Left ventricle myocardium inferior (tissue), 1 donor: ENCODE results near the gene ZFP57. TPM values are rescaled to one million over a fixed set of nuclear protein-coding genes. Genes with fewer than 3 reads are reported as not detected.

Experiments used
- DNase-seq: peaks from one replicate; pipeline ENCODE4 v3.0.0-alpha.2; 2020
- H3K27ac ChIP-seq: fragments of 200-600 bp; replicated peaks from 2 replicates; pipeline ENCODE4 v1.8.0; 2021
- H3K27me3 ChIP-seq: fragments of 200-600 bp; 2 replicates; pipeline ENCODE4 v1.8.0; 2021; ENCODE audit warnings: low read depth
- H3K36me3 ChIP-seq: fragments of 200-600 bp; 2 replicates; pipeline ENCODE4 v1.8.0; 2021
- H3K4me1 ChIP-seq: fragments of 200-600 bp; 2 replicates; pipeline ENCODE4 v1.8.0; 2021
- H3K4me3 ChIP-seq: fragments of 200-600 bp; 2 replicates; pipeline ENCODE4 v1.8.0; 2021; ENCODE audit warnings: mild to moderate bottlenecking, moderate library complexity
- H3K9me3 ChIP-seq: fragments of 200-600 bp; replicated peaks from 2 replicates; pipeline ENCODE4 v1.8.0; 2021
- CTCF ChIP-seq: fragments of 200-600 bp; IDR thresholded peaks from 2 replicates; pipeline ENCODE4 v1.8.0; 2021; ENCODE audit warnings: antibody characterized with exemption, mild to moderate bottlenecking, borderline replicate concordance
- intact Hi-C: fragments of 100-400 bp; cut with micrococcal nuclease; formaldehyde crosslinking; loops from one replicate; pipeline ENCODE4 v1.11.0; 2022
- long read RNA-seq: library from polyadenylated mRNA; unstranded; transcript quantifications from one replicate; pipeline ENCODE4 v2.0.0, GENCODE V29; 2021
- total RNA-seq: library from RNA; stranded (reverse); fragmentation: NEBNext Ultra II Directional; extraction: Animal tissue kit (Norgen Biotek cat#: 25700); gene quantifications from one replicate; pipeline ENCODE4 v1.2.1, GENCODE V29; 2021
- donor health status: DM: no; HTN: yes; CAD: no; lungs with severe emphysema.

The ZFP57 gene
- total RNA-seq, result not detected
- long read RNA-seq, partial matches to known transcripts, result 0 of 1 reads
- long read RNA-seq, other reads (novel, unspliced or antisense), result 1 of 1 reads

GRCh38 chr6:29680904-29681303, at the start of gene ZFP57:
TSS of gene ZFP57 (minus strand) at chr6:29681152. CDS start at chr6:29677003, 4,149 bp downstream.
- Histone ChIP-seq H3K36me3 (no peaks in the 10 kb centered on the region), H3K4me1 (no peaks in the 10 kb centered on the region), H3K9me3 (no peaks in the 10 kb centered on the region), H3K27me3 (peaks cover 20% of the 10 kb centered on the region), H3K27ac (no peak within 1 kb of the TSS), H3K4me3 (no peak within 1 kb of the TSS)
- TF ChIP-seq CTCF, result no peak
- intact Hi-C loops, result no loop called here
- DNase-seq, result no peak

- TF ChIP-seq CTCF, result no peak
- Histone ChIP-seq H3K36me3 (peaks cover 24% of the 10 kb centered on the region), H3K27me3 (no peaks in the 10 kb centered on the region), H3K4me3 (no peak overlapping the region), H3K9me3 (no peaks in the 10 kb centered on the region), H3K27ac (no peak overlapping the region), H3K4me1 (peaks cover 15% of the 10 kb centered on the region)
- intact Hi-C loops, result loop anchor here (10.0 kb wide), 1 partner anchor 104 kb away; no protein-coding TSS in a partner anchor
- DNase-seq, result no peak
Measured at GRCh38 chr6:29730575-29731126, 49.7 kb upstream of the ZFP57 start.

- intact Hi-C loops, result loop anchor here (10.0 kb wide), 1 partner anchor 105 kb away; no protein-coding TSS in a partner anchor
Measured at GRCh38 chr6:29729774-29730328, 48.9 kb upstream of the ZFP57 start.

GRCh38 chr6:29728875-29729270, 47.9 kb upstream of the ZFP57 start:
- TF ChIP-seq CTCF, result no peak
- DNase-seq, result no peak
- Histone ChIP-seq H3K4me1 (peaks cover 33% of the 10 kb centered on the region), H3K27me3 (no peaks in the 10 kb centered on the region), H3K4me3 (no peak overlapping the region), H3K36me3 (peaks cover 29% of the 10 kb centered on the region), H3K9me3 (no peaks in the 10 kb centered on the region), H3K27ac (no peak overlapping the region)
- intact Hi-C loops, result no loop called here

More at GRCh38 chr6:29729774-29730328, 48.9 kb upstream of the ZFP57 start:
- DNase-seq, result no peak
- Histone ChIP-seq H3K27ac (no peak overlapping the region), H3K9me3 (no peaks in the 10 kb centered on the region), H3K4me3 (no peak overlapping the region), H3K4me1 (peaks cover 23% of the 10 kb centered on the region), H3K36me3 (peaks cover 29% of the 10 kb centered on the region), H3K27me3 (no peaks in the 10 kb centered on the region)
- TF ChIP-seq CTCF, result no peak

- no peak for DNase-seq
- H3K4me3 ChIP-seq, result no peak overlapping the region
- no peak overlapping the region for H3K27ac ChIP-seq
- no peak for TF ChIP-seq CTCF
- H3K27me3 ChIP-seq, result no peaks in the 10 kb centered on the region
- H3K9me3 ChIP-seq, result no peaks in the 10 kb centered on the region
- intact Hi-C loops, result no loop called here
- H3K36me3 ChIP-seq, result peaks cover 29% of the 10 kb centered on the region
- H3K4me1 ChIP-seq, result peaks cover 38% of the 10 kb centered on the region
Measured at GRCh38 chr6:29728173-29728874, 47.4 kb upstream of the ZFP57 start.
